GM23338 (cell line): Measurements from ENCODE around the gene TCF7L2. TPM values are rescaled to one million over a fixed set of nuclear protein-coding genes. Genes with fewer than 3 reads are reported as not detected.

ENCODE experiments used
- ATAC-seq: fragments of 200-7000 bp; cut with Tn5 transposase; 3 replicates; pipeline ENCODE4 v1.9.1; 2020
- DNase-seq: peaks from one replicate; pipeline ENCODE4 v3.0.0-alpha.2; 2015; ENCODE audit warnings: low spot score
- H2AFZ ChIP-seq: fragments of 200-600 bp; sonication (generic); 2 replicates; pipeline ENCODE4 v1.8.0; 2016; ENCODE audit warnings: antibody characterized with exemption, mild to moderate bottlenecking, moderate library complexity
- H3F3A ChIP-seq: fragments of 200-600 bp; sonication (generic); replicated peaks from 2 replicates; pipeline ENCODE4 v1.8.0; 2017; ENCODE audit warnings: antibody characterized with exemption, mixed run types, low read depth
- H3K27ac ChIP-seq: fragments of 200-600 bp; sonication (generic); 2 replicates; pipeline ENCODE4 v1.6.1; 2016; ENCODE audit warnings: low read depth
- H3K27me3 ChIP-seq: fragments of 200-600 bp; sonication (generic); 2 replicates; pipeline ENCODE4 v1.8.0; 2016; ENCODE audit warnings: mild to moderate bottlenecking, mixed run types, moderate library complexity; ENCODE audit not compliant: insufficient read depth
- H3K36me3 ChIP-seq: fragments of 200-600 bp; sonication (generic); 2 replicates; pipeline ENCODE4 v1.8.0; 2016; ENCODE audit warnings: mild to moderate bottlenecking; ENCODE audit not compliant: insufficient read depth
- H3K4me1 ChIP-seq: fragments of 200-600 bp; sonication (generic); 2 replicates; pipeline ENCODE4 v1.8.0; 2016; ENCODE audit warnings: mild to moderate bottlenecking, moderate library complexity; ENCODE audit not compliant: insufficient read depth
- H3K4me2 ChIP-seq: fragments of 200-600 bp; sonication (generic); 2 replicates; pipeline ENCODE4 v1.7.1; 2017; ENCODE audit warnings: mixed run types
- H3K4me3 ChIP-seq: fragments of 200-600 bp; sonication (generic); 2 replicates; pipeline ENCODE4 v1.6.1; 2016; ENCODE audit warnings: mixed run types
- H3K79me2 ChIP-seq: fragments of 200-600 bp; sonication (generic); replicated peaks from 2 replicates; pipeline ENCODE4 v1.8.0; 2017; ENCODE audit warnings: mild to moderate bottlenecking; ENCODE audit not compliant: insufficient read depth
- H3K9me2 ChIP-seq: fragments of 200-600 bp; sonication (generic); 2 replicates; pipeline ENCODE4 v1.8.0; 2017; ENCODE audit not compliant: insufficient read depth
- H4K20me1 ChIP-seq: fragments of 200-600 bp; sonication (generic); replicated peaks from 2 replicates; pipeline ENCODE4 v1.8.0; 2017; ENCODE audit warnings: mild to moderate bottlenecking; ENCODE audit not compliant: insufficient read depth
- H3K27ac Mint-ChIP-seq: 2 replicates; pipeline ENCODE4 v1.8.0; 2020; ENCODE audit warnings: inconsistent platforms, mild to moderate bottlenecking, moderate library complexity, mixed read lengths
- H3K27me3 Mint-ChIP-seq: 3 replicates; pipeline ENCODE4 v1.8.0; 2022; ENCODE audit warnings: low read depth, mild to moderate bottlenecking, moderate library complexity, mixed read lengths, inconsistent platforms; ENCODE audit not compliant: insufficient read depth, poor library complexity
- H3K36me3 Mint-ChIP-seq: 3 replicates; pipeline ENCODE4 v1.8.0; 2021; ENCODE audit warnings: low read depth, mild to moderate bottlenecking, inconsistent platforms, moderate library complexity, mixed read lengths
- H3K4me1 Mint-ChIP-seq: 3 replicates; pipeline ENCODE4 v1.8.0; 2020; ENCODE audit warnings: mild to moderate bottlenecking, inconsistent platforms, mixed read lengths
- H3K4me3 Mint-ChIP-seq: 3 replicates; pipeline ENCODE4 v1.8.0; 2021; ENCODE audit warnings: moderate library complexity, mild to moderate bottlenecking, inconsistent platforms, mixed read lengths
- H3K9me3 Mint-ChIP-seq: 3 replicates; pipeline ENCODE4 v1.8.0; 2020; ENCODE audit warnings: moderate library complexity, mild to moderate bottlenecking, inconsistent platforms, mixed read lengths
- EZH2 ChIP-seq: fragments of 200-600 bp; sonication (generic); IDR thresholded peaks from one replicate; pipeline ENCODE4 v1.8.0; 2017; ENCODE audit warnings: antibody characterized with exemption, mild to moderate bottlenecking, low read depth; ENCODE audit not compliant: unreplicated experiment
- EZH2phosphoT487 ChIP-seq: fragments of 200-600 bp; sonication (generic); IDR thresholded peaks from one replicate; pipeline ENCODE4 v1.8.1; 2018; ENCODE audit warnings: antibody characterized with exemption; ENCODE audit not compliant: unreplicated experiment
- JUNB ChIP-seq: IDR thresholded peaks from one replicate; pipeline ENCODE4 v1.6.1; 2016; ENCODE audit warnings: antibody characterized with exemption; ENCODE audit not compliant: unreplicated experiment
- POLR2AphosphoS5 ChIP-seq: IDR thresholded peaks from 2 replicates; pipeline ENCODE4 v1.6.1; 2016; ENCODE audit warnings: antibody characterized with exemption, low read depth
- ZNF114 ChIP-seq: fragments of 250-450 bp; sonication (Bioruptor Pico); IDR thresholded peaks from 2 replicates; pipeline ENCODE4 v1.5.0; 2020; ENCODE audit warnings: mild to moderate bottlenecking, moderate library complexity
- ZNF462 ChIP-seq: fragments of 250-450 bp; sonication (Bioruptor Pico); IDR thresholded peaks from 2 replicates; pipeline ENCODE4 v1.5.0; 2020; ENCODE audit warnings: mild to moderate bottlenecking, moderate library complexity
- polyA plus RNA-seq: library from polyadenylated mRNA; unstranded; fragments of >200 nt; fragmentation: Nextera tagmentation; extraction: Ambion mirVana; gene quantifications from 2 replicates; pipeline ENCODE4 v1.2.1, GENCODE V29; 2016
- total RNA-seq: library from RNA; depleted of rRNA; stranded (reverse); fragments of >200 nt; shearing (Covaris generic); gene quantifications from 2 replicates; pipeline ENCODE4 v1.2.3, GENCODE V29; 2014
- TF ChIP-seq, protein P1 (sequence below), 2 experiments: fragments of 200-600 bp in 1 of 2; sonication (generic) in 1 of 2; conservative IDR thresholded peaks; 2 replicates each; pipeline versions ENCODE4 v1.5.1 to v1.6.1; 2016 to 2017; ENCODE audit warnings: antibody characterized with exemption in 2 of 2, low read depth in 2 of 2, mild to moderate bottlenecking in 2 of 2, moderate library complexity in 1 of 2

Gene TCF7L2
- total and polyA plus RNA-seq, 2 experiments from 2014 or later, result 32.2 to 80.8 TPM

DNA sequence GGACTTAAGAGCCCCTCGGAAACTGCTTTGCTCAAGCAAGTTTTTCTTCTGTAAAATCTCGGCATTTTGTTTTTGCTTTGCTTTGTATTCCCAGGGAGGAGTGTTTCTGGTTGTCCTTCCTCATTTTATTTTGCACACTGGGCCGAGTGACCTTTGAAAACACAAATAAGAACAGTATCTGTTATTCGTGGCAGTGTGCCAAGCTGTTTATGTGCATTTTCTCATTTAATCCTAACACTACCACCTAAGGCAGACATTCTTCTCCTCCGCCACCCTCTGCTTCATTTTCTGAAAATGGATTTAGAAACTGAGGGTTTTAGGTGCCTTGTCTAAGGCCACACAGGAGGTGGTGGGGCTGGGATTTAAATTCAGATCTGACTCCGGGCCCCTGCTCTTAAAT lies 218.5 kb downstream of the TCF7L2 start:
- H3K4me3 Mint-ChIP-seq, result no peak overlapping the region
- peak overlapping the region; percentile 66 for H3K27ac Mint-ChIP-seq
- H3K4me3 ChIP-seq, result no peak overlapping the region
- DNase-seq (no peak), ATAC-seq (no peak)
- peak overlapping the region; percentile 85; the same call in 1 of the 2 replicates for H3K27ac ChIP-seq
- H4K20me1 ChIP-seq, result peaks cover 8% of the 10 kb centered on the region
- H3K4me1 ChIP-seq, result peaks cover 58% of the 10 kb centered on the region
- peaks cover 65% of the 10 kb centered on the region for H3K4me1 Mint-ChIP-seq
- H3K4me2 ChIP-seq, result peak overlapping the region; percentile 34; the same call in 1 of the 2 replicates
- peaks cover 8% of the 10 kb centered on the region; the same call in 1 of the 2 replicates for H3F3A ChIP-seq
- H2AFZ ChIP-seq, result no peak overlapping the region
- no peaks in the 10 kb centered on the region for H3K9me3 Mint-ChIP-seq
- H3K27me3 Mint-ChIP-seq, result peaks cover 25% of the 10 kb centered on the region
- H3K36me3 Mint-ChIP-seq, result peaks cover 12% of the 10 kb centered on the region
- H3K79me2 ChIP-seq, result no peaks in the 10 kb centered on the region
- peaks cover 3% of the 10 kb centered on the region; the same call in 1 of the 2 replicates for H3K9me2 ChIP-seq
- no peaks in the 10 kb centered on the region for H3K36me3 ChIP-seq
- TF ChIP-seq POLR2AphosphoS5 (no peak), ZNF462 (CRISPR knock-in tag) (no peak), JUNB (no peak), EZH2 (no peak), ZNF114 (CRISPR knock-in tag) (no peak), EZH2phosphoT487 (no peak)
- TF ChIP-seq, protein P1, sequence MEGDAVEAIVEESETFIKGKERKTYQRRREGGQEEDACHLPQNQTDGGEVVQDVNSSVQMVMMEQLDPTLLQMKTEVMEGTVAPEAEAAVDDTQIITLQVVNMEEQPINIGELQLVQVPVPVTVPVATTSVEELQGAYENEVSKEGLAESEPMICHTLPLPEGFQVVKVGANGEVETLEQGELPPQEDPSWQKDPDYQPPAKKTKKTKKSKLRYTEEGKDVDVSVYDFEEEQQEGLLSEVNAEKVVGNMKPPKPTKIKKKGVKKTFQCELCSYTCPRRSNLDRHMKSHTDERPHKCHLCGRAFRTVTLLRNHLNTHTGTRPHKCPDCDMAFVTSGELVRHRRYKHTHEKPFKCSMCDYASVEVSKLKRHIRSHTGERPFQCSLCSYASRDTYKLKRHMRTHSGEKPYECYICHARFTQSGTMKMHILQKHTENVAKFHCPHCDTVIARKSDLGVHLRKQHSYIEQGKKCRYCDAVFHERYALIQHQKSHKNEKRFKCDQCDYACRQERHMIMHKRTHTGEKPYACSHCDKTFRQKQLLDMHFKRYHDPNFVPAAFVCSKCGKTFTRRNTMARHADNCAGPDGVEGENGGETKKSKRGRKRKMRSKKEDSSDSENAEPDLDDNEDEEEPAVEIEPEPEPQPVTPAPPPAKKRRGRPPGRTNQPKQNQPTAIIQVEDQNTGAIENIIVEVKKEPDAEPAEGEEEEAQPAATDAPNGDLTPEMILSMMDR (conservative IDR thresholded peaks at IDR 0.05; ENCODE audit: low read depth in 2 of 2), result no peak
- no peaks in the 10 kb centered on the region for H3K27me3 ChIP-seq
